Measurements from ENCODE around the gene STIM1. TPM values are rescaled to one million over a fixed set of nuclear protein-coding genes. Genes with fewer than 3 reads are reported as not detected.

The STIM1 gene
- total RNA-seq, 3 donors from 2014 or later, result 56.1 to 74.8 (median 72.5) TPM

- no peaks in the 10 kb centered on the region for H3K36me3 ChIP-seq (ENCODE audit: low read depth)
- no peak for TF ChIP-seq CTCF (IDR thresholded peaks at IDR 0.05)
- intact Hi-C loops (cut with DNase I, micrococcal nuclease), result no loop called here
- H3K4me3 ChIP-seq, result no peak overlapping the region
- no peaks in the 10 kb centered on the region for H3K9me3 ChIP-seq
- ATAC-seq (peak; percentile 70), DNase-seq (no peak)
- H3K4me1 ChIP-seq (ENCODE audit: low read depth), result peaks cover 32% of the 10 kb centered on the region
These were observed 10.7 kb downstream of the STIM1 start for GRCh38 chr11:3866206-3866605.

- ATAC-seq (no peak), DNase-seq (no peak)
- no peaks in the 10 kb centered on the region for H3K36me3 ChIP-seq (ENCODE audit: low read depth)
- H3K4me3 ChIP-seq, result no peak overlapping the region
- H3K9me3 ChIP-seq, result no peaks in the 10 kb centered on the region
- intact Hi-C loops (cut with DNase I, micrococcal nuclease), result no loop called here
- no peak for TF ChIP-seq CTCF (IDR thresholded peaks at IDR 0.05)
- peaks cover 30% of the 10 kb centered on the region for H3K4me1 ChIP-seq (ENCODE audit: low read depth)
These were observed 11.4 kb downstream of the STIM1 start for GRCh38 chr11:3866836-3867208.

GRCh38 chr11:3867209-3868091 lies 12.0 kb downstream of the STIM1 start:
- intact Hi-C loops (cut with DNase I, micrococcal nuclease), result no loop called here
- ATAC-seq, result peak; percentile 32
- Histone ChIP-seq H3K9me3 (no peaks in the 10 kb centered on the region), H3K36me3 (ENCODE audit: low read depth) (no peaks in the 10 kb centered on the region), H3K4me1 (ENCODE audit: low read depth) (peaks cover 30% of the 10 kb centered on the region), H3K4me3 (no peak overlapping the region)
- no peak for TF ChIP-seq CTCF (IDR thresholded peaks at IDR 0.05)
- no peak for DNase-seq

GRCh38 chr11:3873712-3874349 lies 18.4 kb downstream of the STIM1 start:
- H3K4me3 ChIP-seq, result no peak overlapping the region
- H3K36me3 ChIP-seq (ENCODE audit: low read depth), result no peaks in the 10 kb centered on the region
- ATAC-seq, result no peak
- H3K4me1 ChIP-seq (ENCODE audit: low read depth), result peaks cover 21% of the 10 kb centered on the region
- no peak for TF ChIP-seq CTCF (IDR thresholded peaks at IDR 0.05)
- no peaks in the 10 kb centered on the region for H3K9me3 ChIP-seq
- intact Hi-C loops (cut with DNase I, micrococcal nuclease), result no loop called here
- DNase-seq, result no peak

GRCh38 chr11:3876613-3877012 lies 21.1 kb downstream of the STIM1 start:
- DNase-seq (no peak), ATAC-seq (no peak)
- Histone ChIP-seq H3K9me3 (no peaks in the 10 kb centered on the region), H3K36me3 (ENCODE audit: low read depth) (no peaks in the 10 kb centered on the region), H3K4me1 (ENCODE audit: low read depth) (peaks cover 36% of the 10 kb centered on the region), H3K4me3 (no peak overlapping the region)
- TF ChIP-seq CTCF (IDR thresholded peaks at IDR 0.05), result no peak
- intact Hi-C loops (cut with DNase I, micrococcal nuclease), result no loop called here

Measured in mucosa of descending colon (tissue), 3 donors.